ENCODE results near the gene CISTR. TPM values are rescaled to one million over a fixed set of nuclear protein-coding genes. Genes with fewer than 3 reads are reported as not detected.

Gene CISTR
- not detected in 2 replicates for total RNA-seq

GRCh38 chr12:53751336-53752191, at the start of gene CISTR:
Gene CISTR (minus strand): TSS chr12:53751979.

DNA sequence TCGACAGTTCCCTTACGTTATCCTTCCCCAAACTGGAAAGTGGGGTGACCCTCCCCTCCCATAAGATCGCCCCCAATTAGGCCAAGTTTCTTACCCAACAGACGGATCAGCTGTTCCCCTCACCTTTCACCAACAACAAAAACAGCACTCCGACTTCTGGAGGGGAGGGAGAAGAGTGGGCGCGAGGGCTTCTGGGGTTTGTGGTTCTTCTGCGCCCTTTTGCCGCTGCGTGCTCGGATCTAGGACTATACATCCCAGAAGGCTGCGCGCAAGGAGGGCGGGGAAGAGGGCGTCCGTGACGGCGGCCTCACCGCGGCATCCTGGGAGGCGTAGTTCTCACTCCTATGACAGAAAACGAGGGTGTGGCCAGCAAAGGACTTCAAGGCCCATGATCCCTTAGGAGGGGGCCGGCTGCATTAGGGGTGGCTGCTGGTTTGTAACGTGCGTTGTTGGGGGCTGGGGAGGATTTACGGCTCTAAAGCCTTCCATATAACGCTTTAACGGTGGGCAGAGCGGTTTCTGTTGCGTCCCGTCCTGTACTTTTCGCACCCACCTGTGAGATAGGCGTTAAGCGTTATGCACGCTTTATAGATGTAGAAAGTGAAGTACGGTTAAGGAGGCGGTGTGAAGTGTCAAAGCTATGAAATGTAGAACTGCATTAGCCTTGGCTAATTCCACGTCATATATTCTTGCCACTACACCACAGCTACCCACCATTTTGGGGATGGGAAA, 24.3 kb downstream of the CISTR start, which contains the start of gene CALCOCO1:
Gene CALCOCO1 (minus strand): TSS at position 143 of the 732 bp plus-strand sequence. CDS start 2,210 bp downstream, outside the sequence.

Other genes with a start within 250 kb of the CISTR start
- gene NPFF, start 244.5 kb downstream of the CISTR start, total RNA-seq = not detected in 2 replicates
- 9.2 and 11.0 TPM in 2 replicates for gene ATF7, start 125.6 kb downstream of the CISTR start, total RNA-seq
- gene ATP5MC2, start 75.9 kb downstream of the CISTR start, total RNA-seq = 93.6 and 118 TPM in 2 replicates
- gene CALCOCO1, start 24.5 kb downstream of the CISTR start, total RNA-seq = 50.2 and 73.1 TPM in 2 replicates
- not detected in 2 replicates for gene HOXC13, start 186.9 kb upstream of the CISTR start, total RNA-seq
- gene HOXC12, start 202.9 kb upstream of the CISTR start, total RNA-seq = not detected in 2 replicates
- gene HOXC11, start 221.1 kb upstream of the CISTR start, total RNA-seq = 0.37 TPM in 1 of 2 replicates, not detected in the other
- gene HOTAIR, start 223.0 kb upstream of the CISTR start, total RNA-seq = not detected in 2 replicates
- gene HOXC10, start 233.2 kb upstream of the CISTR start, total RNA-seq = 6.6 TPM in 1 of 2 replicates, not detected in the other
- 2.9 and 8.8 TPM in 2 replicates for gene HOXC9, start 248.2 kb upstream of the CISTR start, total RNA-seq